HG02938 (cell line): ENCODE measurements around the gene PKP3.
"Not testable (repeated sequence)": the region's sequence is repeated elsewhere in the genome, so short reads cannot be mapped to it uniquely, and the experiment has no call there.

Experiments used
- ATAC-seq: cut with Tn5 transposase; IDR thresholded peaks from one replicate; pipeline ENCODE4 v1.9.1; 2021; ENCODE audit warnings: mild to moderate bottlenecking, moderate library complexity; ENCODE audit not compliant: unreplicated experiment

PKP3 gene

GRCh38 chr11:408154-409007 is 14.4 kb downstream of the PKP3 start:
- no peak for ATAC-seq

DNA sequence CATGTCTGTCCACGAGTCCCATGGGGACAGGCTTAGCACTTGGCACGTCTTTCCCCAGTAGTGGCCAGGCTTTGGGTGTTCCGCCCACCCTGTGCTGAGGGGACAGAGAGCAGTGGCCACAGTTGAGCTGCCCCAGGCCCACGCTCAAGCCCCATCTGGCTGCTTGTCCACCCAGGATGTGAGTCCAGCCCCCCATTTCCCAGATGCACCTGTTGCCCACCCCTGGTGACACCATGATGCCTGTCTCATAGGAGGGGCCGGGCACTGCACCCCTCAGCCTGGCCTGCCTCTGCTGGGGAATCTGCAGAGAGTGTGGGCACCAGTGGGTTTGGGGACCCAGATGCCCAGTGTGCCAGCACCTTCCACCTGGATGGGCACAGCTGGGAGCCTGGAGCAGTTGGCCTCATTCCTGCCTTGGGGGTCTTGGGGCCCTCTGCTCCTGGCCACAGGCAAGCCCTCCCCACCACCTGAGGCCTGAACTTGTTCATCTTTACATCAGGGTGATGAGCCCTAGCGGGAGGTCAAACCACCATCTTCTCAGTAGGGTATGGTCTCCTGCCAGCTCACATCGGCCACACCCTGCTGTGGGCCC is 15.1 kb downstream of the PKP3 start:
- no peak for ATAC-seq

DNA sequence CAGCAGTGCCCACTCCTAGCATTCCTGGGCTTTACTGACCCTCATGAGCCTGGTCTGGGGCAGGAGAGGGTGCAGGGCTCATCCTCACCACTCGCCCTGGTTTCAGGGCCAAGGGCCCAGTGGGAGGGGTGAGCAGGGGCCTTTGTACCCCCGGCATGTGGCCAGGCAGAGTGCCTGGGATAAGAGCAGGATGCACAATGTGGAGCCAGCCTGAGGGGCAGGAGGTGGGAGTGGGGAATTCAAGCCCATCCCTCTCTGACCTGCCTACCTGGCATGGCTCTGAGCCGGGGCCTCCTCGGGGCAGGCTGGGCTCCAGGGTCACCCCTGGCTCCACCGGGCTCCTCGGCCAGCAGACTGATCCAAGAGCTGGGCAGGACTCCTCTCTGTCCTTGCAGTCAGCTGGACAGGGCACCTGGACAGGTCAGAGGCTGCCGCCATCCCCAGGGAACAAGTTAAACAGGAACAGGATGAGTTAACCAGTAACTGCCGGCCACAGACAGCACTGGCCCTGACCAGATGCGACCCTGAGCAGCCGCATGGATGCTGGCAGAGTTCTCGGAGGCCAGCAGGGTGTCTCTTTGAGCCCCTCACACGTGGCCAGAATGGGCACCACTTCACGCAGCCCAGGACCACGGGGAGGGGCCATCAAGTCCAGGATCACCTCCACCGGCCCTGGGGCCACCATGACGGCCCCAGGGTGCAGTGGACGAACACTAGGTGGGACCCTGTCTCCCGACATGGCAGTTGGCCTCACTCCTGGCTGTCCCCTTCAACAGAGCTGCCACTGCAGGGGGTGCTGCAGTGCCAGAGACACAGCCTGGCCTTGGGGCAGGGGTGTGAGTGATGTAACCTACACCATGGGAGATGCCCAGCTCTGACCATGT is 15.8 kb downstream of the PKP3 start:
- no peak for ATAC-seq

DNA sequence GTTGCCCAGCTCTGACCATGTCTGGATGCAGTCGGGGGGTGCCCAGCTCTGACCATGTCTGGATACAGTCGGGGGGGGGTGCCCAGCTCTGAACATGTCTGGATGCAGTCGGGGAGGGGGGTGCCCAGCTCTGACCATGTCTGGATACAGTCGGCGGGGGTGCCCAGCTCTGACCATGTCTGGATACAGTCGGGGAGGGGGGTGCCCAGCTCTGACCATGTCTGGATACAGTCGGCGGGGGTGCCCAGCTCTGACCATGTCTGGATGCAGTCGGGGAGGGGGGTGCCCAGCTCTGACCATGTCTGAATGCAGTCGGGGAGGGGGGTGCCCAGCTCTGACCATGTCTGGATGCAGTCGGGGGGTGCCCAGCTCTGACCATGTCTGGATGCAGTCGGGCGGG is 16.7 kb downstream of the PKP3 start:
- ATAC-seq, result not testable (repeated sequence)

GRCh38 chr11:411520-411919 is 17.5 kb downstream of the PKP3 start:
- not testable (repeated sequence) for ATAC-seq

DNA sequence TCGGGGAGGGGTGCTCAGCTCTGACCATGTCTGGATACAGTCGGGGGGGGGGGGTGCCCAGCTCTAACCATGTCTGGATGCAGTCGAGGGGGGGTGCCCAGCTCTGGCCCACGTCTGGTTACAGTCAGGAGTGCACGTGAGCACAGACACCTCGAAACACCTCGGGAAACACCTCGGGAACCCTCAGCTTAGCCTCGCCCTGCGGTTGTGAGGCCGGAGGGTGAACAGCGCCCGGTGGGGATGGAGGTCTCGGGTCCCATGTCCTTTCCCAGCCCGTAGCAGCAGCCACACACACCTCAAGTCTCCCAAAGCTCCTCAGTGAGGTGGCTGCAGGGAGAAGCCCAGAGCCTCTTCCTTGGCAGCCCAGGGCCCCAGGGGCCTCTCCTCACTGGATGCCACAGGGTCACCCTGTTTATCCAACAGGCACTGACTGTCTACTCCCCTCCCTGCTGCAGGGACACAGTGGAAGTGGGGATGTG is 18.7 kb downstream of the PKP3 start:
- ATAC-seq, result no peak

DNA sequence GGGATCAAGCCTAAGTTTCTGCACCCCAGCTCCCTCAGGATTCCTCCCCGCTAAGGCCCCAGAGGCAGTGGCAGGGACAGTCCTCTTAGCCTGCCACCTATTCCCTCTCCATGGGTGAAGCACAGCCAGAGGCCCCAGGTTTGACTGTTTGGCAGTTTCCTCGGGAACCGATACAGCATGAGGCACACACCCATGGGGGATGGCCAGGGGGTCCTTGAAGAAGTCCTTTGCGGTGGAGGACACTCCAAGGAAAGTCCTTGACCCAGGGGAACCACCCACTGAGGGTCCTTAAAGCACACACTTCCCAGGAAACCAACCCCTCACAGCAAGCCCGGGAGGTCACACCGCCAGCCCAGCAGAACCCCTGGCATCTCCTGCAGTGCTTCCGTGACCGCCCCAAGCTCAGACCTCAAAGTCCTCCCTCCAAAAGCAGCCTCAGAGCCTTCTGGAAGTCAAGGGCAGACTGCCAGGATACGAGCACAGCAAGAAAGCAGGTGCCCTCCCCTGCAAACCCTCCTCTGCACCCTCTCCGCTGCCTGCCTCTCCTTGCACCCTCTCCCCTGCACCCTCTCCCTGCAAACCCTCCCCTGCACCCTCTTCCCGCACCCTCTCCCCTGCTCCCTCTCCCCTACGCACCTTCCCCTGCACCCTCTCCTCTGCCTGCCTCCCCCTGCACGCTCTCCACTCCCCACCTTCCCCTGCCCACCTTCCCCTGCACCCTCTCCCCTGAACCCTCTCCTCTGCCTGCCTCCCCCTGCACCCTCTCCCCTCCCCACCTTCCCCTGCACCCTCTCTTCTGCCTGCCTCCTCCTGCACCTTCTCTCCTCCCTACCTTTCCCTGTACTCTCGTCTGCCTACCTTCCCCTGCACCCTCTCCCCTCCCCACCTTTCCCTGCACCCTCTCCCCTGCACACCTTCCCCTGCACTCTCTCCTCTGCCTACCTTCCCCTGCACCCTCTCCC is 19.4 kb downstream of the PKP3 start:
- ATAC-seq, result no peak

- no peak for ATAC-seq
These were observed 20.4 kb downstream of the PKP3 start for GRCh38 chr11:414318-414857.

DNA sequence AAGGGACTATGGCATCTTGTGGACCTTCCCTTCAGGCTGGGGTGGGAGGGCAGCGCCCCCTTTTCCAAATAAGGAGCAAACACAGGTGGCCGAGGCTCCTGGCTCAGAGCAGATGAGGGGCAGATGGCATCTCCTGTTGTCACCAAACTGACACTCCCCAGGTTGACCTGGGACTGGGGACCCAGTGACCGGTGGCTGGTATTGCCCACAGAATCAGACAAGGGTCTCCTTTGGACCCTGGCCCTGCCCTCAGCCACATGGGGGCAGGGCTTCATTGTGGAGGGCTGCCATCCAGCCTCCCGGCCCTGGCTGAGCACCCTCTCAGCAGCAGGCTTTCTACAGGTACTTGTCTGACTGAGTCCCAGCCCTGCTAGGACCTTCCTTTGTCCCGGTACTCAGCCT is 21.6 kb downstream of the PKP3 start:
- ATAC-seq, result no peak

GRCh38 chr11:416051-416756 is 22.2 kb downstream of the PKP3 start:
- ATAC-seq, result no peak

DNA sequence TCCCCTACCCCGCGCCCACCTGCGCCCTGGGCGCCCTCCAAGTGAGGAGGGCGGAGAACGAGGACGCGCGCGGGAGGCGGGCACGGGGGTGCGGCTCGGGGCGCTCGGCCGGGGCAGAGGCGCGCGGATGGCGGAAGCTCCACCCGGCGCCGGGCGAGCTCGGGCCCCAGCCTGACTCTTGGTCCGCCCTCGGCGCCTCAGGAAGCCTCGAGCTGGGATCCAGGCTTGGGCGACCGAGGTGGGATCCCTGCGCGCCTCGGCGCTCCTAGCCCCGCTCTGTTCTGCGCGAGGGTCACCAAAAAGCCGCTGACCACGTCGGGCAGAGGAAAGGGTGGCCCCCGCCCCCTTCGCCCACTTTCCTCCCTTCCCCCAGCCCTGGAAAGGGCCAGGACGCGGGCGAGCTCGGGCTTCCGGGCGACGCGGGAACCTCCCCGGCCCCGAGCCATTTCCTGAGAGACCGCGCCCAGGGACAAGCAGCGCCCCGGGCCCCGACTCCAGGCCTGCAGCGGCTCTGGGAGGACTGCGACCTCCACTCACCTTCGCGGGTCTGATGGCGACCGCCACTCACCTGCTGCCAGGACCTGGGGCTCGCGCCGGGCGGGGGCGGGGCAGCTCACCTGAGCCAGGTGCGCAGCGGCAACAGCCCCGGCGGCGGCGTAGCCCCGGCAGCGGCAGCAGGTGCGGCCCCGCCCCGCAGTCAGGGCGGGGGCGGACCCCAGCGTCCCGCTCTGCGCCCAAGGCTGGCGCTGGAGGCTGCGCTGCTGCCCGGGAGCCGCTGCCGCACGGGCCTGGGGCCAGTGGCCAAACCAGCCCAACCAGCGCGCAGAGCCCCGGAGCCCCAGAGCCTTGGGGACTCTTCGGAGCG is 23.0 kb downstream of the PKP3 start:
- no peak for ATAC-seq

DNA sequence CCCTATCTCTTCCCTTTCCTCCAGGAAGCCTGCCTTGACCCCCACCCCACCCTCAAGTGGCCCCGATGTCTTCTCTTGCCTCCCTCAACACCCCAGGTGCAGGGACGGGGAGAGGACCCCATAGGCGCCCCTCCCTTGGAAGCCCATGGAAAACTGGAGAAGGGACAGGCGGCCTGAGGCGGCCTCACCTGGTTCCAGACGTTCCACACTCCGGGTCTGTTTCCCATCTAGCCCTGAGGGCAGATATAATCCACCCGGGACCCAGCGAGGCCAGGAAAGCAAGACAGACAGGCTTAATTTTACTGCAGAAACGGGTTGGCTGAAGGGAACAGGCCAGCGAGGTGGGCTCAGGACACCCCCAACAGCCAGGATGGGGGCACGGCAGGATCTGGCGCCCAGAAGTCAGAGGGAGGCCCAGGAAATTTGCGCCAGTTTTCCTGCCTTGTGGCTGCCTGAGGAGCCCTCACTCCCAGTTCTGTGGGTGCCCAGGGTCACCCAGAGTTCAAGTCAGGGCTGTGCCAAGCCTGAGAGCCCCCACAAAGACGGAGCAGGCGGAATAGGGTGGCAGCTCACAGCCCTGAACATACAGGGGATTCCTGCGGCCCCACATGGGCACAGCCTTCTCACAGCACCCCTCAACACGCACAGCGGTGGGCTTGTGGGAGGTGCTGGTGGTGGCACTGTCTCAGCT is 23.8 kb downstream of the PKP3 start:
- ATAC-seq, result no peak

DNA sequence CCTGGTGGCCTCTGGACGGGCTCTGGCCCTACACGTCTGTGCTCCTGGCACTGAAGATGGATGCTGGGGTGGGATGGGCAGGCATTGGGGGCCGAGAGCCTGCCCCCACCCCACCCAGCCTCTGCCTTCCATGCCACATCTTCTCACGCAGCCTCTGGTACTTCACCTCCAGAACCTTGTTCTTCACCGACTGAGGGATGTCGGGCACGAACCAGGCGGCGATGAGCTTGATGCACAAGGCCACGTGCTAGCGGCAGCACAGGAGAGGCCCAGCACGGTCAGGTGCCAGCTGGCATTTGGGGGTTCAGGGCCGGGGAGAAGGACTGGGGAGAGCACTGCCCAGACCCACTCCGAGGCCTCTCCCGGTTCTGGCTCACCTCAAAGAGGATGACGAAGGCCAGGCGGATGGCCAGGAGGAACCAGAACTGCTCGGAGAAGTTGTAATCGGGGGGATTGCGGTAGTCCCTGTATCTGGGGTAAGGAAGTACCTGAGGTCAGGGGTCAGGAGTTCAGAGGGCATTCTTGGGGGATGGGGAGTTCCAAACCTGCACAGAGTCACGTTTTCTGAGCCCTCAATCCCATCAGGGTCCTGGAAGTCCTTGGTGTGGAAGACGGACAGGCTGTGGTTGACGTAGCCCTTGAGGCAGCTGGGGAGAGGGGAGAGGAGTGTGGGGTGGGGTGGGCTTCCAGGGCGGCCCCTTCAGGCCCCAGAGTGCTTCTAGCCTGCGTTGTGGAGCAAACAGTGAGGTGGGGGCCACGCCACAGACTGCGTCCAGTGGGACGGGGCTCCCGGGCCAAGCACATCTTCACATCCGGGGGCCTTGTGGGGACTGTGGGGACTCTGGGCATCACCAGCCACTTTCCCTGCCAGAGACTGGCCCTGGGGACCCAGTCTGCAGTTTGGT is 24.6 kb downstream of the PKP3 start:
- no peak for ATAC-seq

DNA sequence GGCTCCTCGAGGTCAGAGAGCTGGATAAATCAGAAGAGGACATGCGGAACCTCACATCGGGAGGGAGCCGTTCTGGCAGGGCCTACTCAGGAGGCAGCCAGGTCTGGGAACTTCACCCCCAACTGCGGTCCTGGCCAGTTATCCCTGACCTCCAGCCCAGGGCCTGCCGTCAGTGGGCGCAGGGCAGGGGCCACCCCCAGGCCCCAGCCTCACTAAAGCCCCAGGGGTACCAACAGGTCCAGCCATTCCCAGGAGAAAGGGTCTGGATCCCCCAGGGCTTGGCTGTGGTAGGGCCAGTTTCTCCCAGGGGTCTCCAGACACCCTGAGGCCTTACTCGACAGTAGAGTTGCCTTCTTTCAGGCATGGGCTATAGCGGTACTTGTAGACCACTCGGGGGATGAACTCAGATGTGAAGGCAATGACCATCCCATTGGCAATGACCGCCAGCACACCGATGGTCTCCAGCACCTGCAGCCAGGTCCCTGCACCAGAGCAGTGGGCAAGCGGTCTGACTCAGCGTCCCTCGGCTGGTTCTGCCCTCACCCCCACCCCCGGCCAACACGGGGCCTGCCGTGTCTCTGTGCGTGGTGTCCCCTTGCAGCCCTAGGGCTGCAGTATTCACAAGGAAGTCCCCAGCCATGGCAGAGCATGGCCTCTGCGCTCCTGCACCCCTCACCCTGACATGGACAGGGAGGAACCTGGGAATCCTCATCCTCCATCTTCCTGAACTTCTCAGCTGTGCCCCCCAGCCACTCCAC is 25.4 kb downstream of the PKP3 start:
- no peak for ATAC-seq

DNA sequence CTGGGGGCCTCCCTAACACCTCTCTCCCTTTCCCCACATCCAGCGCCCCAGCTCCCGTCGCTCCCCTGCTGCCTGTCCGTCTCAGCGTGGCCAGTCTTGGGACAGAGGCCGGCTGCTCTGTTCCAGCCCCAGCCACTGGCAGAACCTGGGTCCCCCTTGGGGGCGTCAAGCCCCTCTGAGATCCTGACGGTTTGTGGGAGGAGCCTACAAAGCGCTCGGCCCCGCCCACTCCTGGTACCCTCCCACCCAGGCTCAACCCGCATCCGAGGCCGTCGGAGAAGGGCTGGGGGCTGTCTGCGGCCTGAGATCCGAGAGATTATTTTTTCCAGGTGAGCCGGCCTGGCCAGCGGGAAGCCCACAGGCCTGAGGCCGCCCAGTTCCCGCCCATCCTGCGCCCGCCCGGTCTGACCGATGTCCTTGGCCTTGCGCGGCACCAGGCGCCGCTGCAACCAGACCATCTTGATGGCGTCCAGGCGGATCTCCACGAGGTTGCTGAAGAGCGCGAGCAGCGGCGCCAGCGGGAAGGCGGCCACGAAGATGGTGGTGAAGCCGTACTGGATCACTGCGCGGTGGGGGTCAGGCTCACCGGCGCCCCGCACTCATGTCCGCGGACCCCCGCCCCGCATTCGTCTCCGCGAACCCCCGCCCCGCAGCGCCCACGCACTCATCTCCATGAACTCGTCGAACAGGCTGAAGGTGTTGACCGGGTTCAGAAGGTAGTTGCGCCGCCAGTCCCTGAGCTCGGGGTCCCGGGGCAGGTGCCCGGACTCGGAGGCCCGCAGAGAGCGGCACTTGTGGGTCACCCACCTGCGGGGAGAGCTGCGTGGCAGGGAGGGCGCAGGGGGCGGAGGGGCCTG is 26.3 kb downstream of the PKP3 start:
- ATAC-seq, result no peak
